GM12875 (cell line): ENCODE data around the gene TWIST2.

ENCODE experiments used
- H3K4me3 ChIP-seq: one replicate; pipeline ENCODE4 v1.5.1; 2011; ENCODE audit warnings: low read depth, low read length, control low read depth
- CTCF ChIP-seq: IDR thresholded peaks from 2 replicates; pipeline ENCODE4 v1.5.1; 2011; ENCODE audit warnings: low read depth, mild to moderate bottlenecking, control low read depth, inconsistent platforms, low read length, moderate library complexity, borderline replicate concordance; ENCODE audit not compliant: insufficient read depth

The TWIST2 gene

GRCh38 chr2:238862701-238863100 is 14.8 kb downstream of the TWIST2 start:
- no peak overlapping the region for H3K4me3 ChIP-seq
- TF ChIP-seq CTCF: no peak

GRCh38 chr2:238863231-238863630 is 15.3 kb downstream of the TWIST2 start:
- no peak overlapping the region for H3K4me3 ChIP-seq
- no peak for TF ChIP-seq CTCF

GRCh38 chr2:238863749-238864206 is 15.9 kb downstream of the TWIST2 start:
- H3K4me3 ChIP-seq: no peak overlapping the region
- no peak for TF ChIP-seq CTCF

GRCh38 chr2:238864207-238865014 is 16.5 kb downstream of the TWIST2 start:
- no peak for TF ChIP-seq CTCF
- no peak overlapping the region for H3K4me3 ChIP-seq

GRCh38 chr2:238865015-238865719 is 17.3 kb downstream of the TWIST2 start:
- no peak for TF ChIP-seq CTCF

GRCh38 chr2:238865744-238866355 is 18.0 kb downstream of the TWIST2 start:
- TF ChIP-seq CTCF: no peak
- H3K4me3 ChIP-seq: no peak overlapping the region

More at GRCh38 chr2:238865015-238865719, 17.3 kb downstream of the TWIST2 start:
- no peak overlapping the region for H3K4me3 ChIP-seq
